H1 (cell line): ENCODE results near the gene GCSAM. TPM values are rescaled to one million over a fixed set of nuclear protein-coding genes. Genes with fewer than 3 reads are reported as not detected.

Experiments
- CTCF ChIA-PET: fragments of 300-600 bp; sonication (Branson Sonifier 250); formaldehyde crosslinking; loops from one replicate; lab custom pipeline; 2021; ENCODE audit not compliant: partially characterized antibody; lab: Charles Lee
- POLR2A ChIA-PET: fragments of 300-600 bp; sonication (Branson Sonifier 250); formaldehyde crosslinking; loops from one replicate; lab custom pipeline; 2021; ENCODE audit warnings: inconsistent platforms; ENCODE audit not compliant: partially characterized antibody; lab: Charles Lee
- DNase-seq, 2 experiments: peaks; one replicate each; pipeline versions ENCODE4 v3.0.0 to v3.0.0-alpha.2; 2010 to 2022; ENCODE audit warnings: low spot score in 2 of 2, low read depth in 1 of 2, mixed read lengths in 1 of 2
- FAIRE-seq: peaks from 2 replicates; lab custom pipeline; 2011; peaks lifted over from hg19 to GRCh38; lab: Jason Lieb, UNC
- H2AFZ ChIP-seq: 2 replicates; pipeline ENCODE4 v1.8.1; 2012; ENCODE audit warnings: low read length, inconsistent platforms
- H2AK5ac ChIP-seq: 2 replicates; pipeline ENCODE4 v1.6.1; 2013; ENCODE audit warnings: low read depth, low read length
- H2BK120ac ChIP-seq: replicated peaks from 2 replicates; pipeline ENCODE3; 2013; ENCODE audit warnings: low read depth, low read length, inconsistent platforms
- H2BK12ac ChIP-seq: 2 replicates; pipeline ENCODE4 v1.6.1; 2013; ENCODE audit warnings: low read depth, low read length
- H2BK15ac ChIP-seq: 2 replicates; pipeline ENCODE4 v1.6.1; 2013; ENCODE audit warnings: low read length
- H2BK20ac ChIP-seq: 2 replicates; pipeline ENCODE4 v1.6.1; 2013; ENCODE audit warnings: low read length
- H2BK5ac ChIP-seq: 2 replicates; pipeline ENCODE4 v1.6.1; 2013; ENCODE audit warnings: low read depth, low read length
- H3K14ac ChIP-seq: 2 replicates; pipeline ENCODE4 v1.6.1; 2013; ENCODE audit warnings: inconsistent platforms; ENCODE audit not compliant: insufficient read length
- H3K18ac ChIP-seq: 2 replicates; pipeline ENCODE4 v1.6.1; 2013; ENCODE audit warnings: low read length; ENCODE audit errors: extremely low read depth
- H3K23ac ChIP-seq: 2 replicates; pipeline ENCODE4 v1.6.1; 2013; ENCODE audit warnings: inconsistent platforms; ENCODE audit not compliant: insufficient read length
- H3K23me2 ChIP-seq: 2 replicates; pipeline ENCODE4 v1.6.1; 2013; ENCODE audit warnings: low read depth, low read length
- H3K27ac ChIP-seq: 2 replicates; pipeline ENCODE4 v1.6.1; 2011; ENCODE audit warnings: low read depth, low read length, inconsistent platforms
- H3K27me3 ChIP-seq, 4 experiments: replicated peaks in 1 of 4; 1 replicate in 1 of 4; 2 replicates in 3 of 4; pipeline versions ENCODE4 v1.6.1 to v1.8.1; 2011 to 2013; ENCODE audit warnings: low read length in 3 of 4, mild to moderate bottlenecking in 3 of 4, inconsistent platforms in 2 of 4, mixed read lengths in 2 of 4, moderate library complexity in 1 of 4; ENCODE audit not compliant: control insufficient read depth in 3 of 4, insufficient read depth in 3 of 4; ENCODE audit errors: extremely low read depth in 1 of 4
- H3K36me3 ChIP-seq, 4 experiments: 2 replicates each; pipeline versions ENCODE4 v1.6.1 to v1.8.1; 2011 to 2013; ENCODE audit warnings: mild to moderate bottlenecking in 4 of 4, low read length in 3 of 4, moderate library complexity in 2 of 4, control low read depth in 1 of 4, inconsistent platforms in 1 of 4; ENCODE audit not compliant: insufficient read depth in 4 of 4, control insufficient read depth in 2 of 4
- H3K4ac ChIP-seq: replicated peaks from 2 replicates; pipeline ENCODE3; 2013; ENCODE audit warnings: low read length, low read depth, mixed read lengths, inconsistent platforms; ENCODE audit not compliant: insufficient read length
- H3K4me1 ChIP-seq, 4 experiments: replicated peaks in 1 of 4; 1 replicate in 1 of 4; 2 replicates in 3 of 4; pipeline versions ENCODE4 v1.6.1 to v1.8.1; 2011 to 2013; ENCODE audit warnings: low read length in 3 of 4, inconsistent platforms in 2 of 4, mixed read lengths in 1 of 4; ENCODE audit not compliant: insufficient read depth in 4 of 4, control insufficient read depth in 3 of 4
- H3K4me2 ChIP-seq, 2 experiments: 2 replicates each; pipeline versions ENCODE4 v1.6.1 to v1.8.1; 2011 to 2013; ENCODE audit warnings: low read depth in 2 of 2, low read length in 2 of 2, control low read depth in 1 of 2, inconsistent platforms in 1 of 2, mild to moderate bottlenecking in 1 of 2; ENCODE audit not compliant: insufficient read depth in 1 of 2
- H3K4me3 ChIP-seq, 4 experiments: fragments of 200-600, 300-600 bp in 1 of 4; sonication (generic), shearing (Covaris generic), sonication (Bioruptor Twin) in 1 of 4; 2 replicates each; pipeline versions ENCODE4 v1.5.1 to v1.8.1; 2011 to 2016; ENCODE audit warnings: low read length in 4 of 4, low read depth in 3 of 4, control low read depth in 2 of 4, inconsistent platforms in 2 of 4, mild to moderate bottlenecking in 2 of 4, mixed read lengths in 1 of 4, moderate library complexity in 1 of 4; ENCODE audit not compliant: insufficient read depth in 2 of 4; ENCODE audit errors: extremely low read depth in 1 of 4
- H3K56ac ChIP-seq: replicated peaks from 2 replicates; pipeline ENCODE3; 2013; ENCODE audit warnings: low read depth, mild to moderate bottlenecking, mixed read lengths, low read length, inconsistent platforms; ENCODE audit not compliant: insufficient read length
- H3K79me1 ChIP-seq: 2 replicates; pipeline ENCODE4 v1.6.1; 2013; ENCODE audit warnings: low read depth, low read length, control low read depth
- H3K79me2 ChIP-seq, 2 experiments: 2 replicates each; pipeline versions ENCODE4 v1.6.1 to v1.8.1; 2012 to 2013; ENCODE audit warnings: low read length in 2 of 2, mild to moderate bottlenecking in 2 of 2, inconsistent platforms in 1 of 2; ENCODE audit not compliant: insufficient read depth in 2 of 2, control insufficient read depth in 1 of 2
- H3K9ac ChIP-seq, 4 experiments: replicated peaks in 1 of 4; 1 replicate in 1 of 4; 2 replicates in 3 of 4; pipeline versions ENCODE4 v1.6.1 to v1.8.1; 2011 to 2013; ENCODE audit warnings: low read depth in 3 of 4, low read length in 3 of 4, control low read depth in 2 of 4, mild to moderate bottlenecking in 2 of 4, moderate library complexity in 2 of 4, inconsistent platforms in 1 of 4; ENCODE audit errors: extremely low read depth in 1 of 4
- H3K9me3 ChIP-seq, 2 experiments: 2 replicates each; pipeline versions ENCODE4 v1.6.1 to v1.8.1; 2012 to 2013; ENCODE audit warnings: mild to moderate bottlenecking in 2 of 2, moderate library complexity in 2 of 2, control low read depth in 1 of 2, inconsistent platforms in 1 of 2, low read depth in 1 of 2, low read length in 1 of 2, mixed read lengths in 1 of 2; ENCODE audit not compliant: insufficient read depth in 2 of 2
- H4K20me1 ChIP-seq, 2 experiments: replicated peaks in 1 of 2; 2 replicates each; pipeline versions ENCODE3 to v1.8.1; 2011 to 2013; ENCODE audit warnings: inconsistent platforms in 2 of 2, low read length in 2 of 2, mild to moderate bottlenecking in 1 of 2; ENCODE audit not compliant: insufficient read depth in 2 of 2, control insufficient read depth in 1 of 2
- H4K5ac ChIP-seq: 2 replicates; pipeline ENCODE4 v1.6.1; 2013; ENCODE audit warnings: low read length, low read depth, mixed read lengths, inconsistent platforms; ENCODE audit not compliant: insufficient read length
- H4K8ac ChIP-seq: 2 replicates; pipeline ENCODE4 v1.8.0; 2013; ENCODE audit warnings: mild to moderate bottlenecking, moderate library complexity, low read length, inconsistent platforms; ENCODE audit not compliant: insufficient read depth; ENCODE audit errors: extremely low read depth
- H4K91ac ChIP-seq: replicated peaks from 2 replicates; pipeline ENCODE3; 2013; ENCODE audit warnings: low read length, mixed read lengths, inconsistent platforms; ENCODE audit not compliant: insufficient read length
- CBX5 ChIP-seq: fragments of 300-800, 300-1000 bp; sonication (generic); IDR thresholded peaks from 2 replicates; pipeline ENCODE4 v1.7.1; 2016; ENCODE audit warnings: antibody characterized with exemption, low read length, low read depth
- WGBS, 2 experiments: shearing (Covaris generic) in 1 of 2; methylation state at CpG; one replicate each; pipeline versions ENCODE4 v1.1.6 to v1.1.7; 2013 to 2015; ENCODE audit warnings: low lambda C conversion rate in 2 of 2, mixed read lengths in 2 of 2, inconsistent platforms in 1 of 2, low coverage in 1 of 2, missing lambda C conversion rate in 1 of 2; ENCODE audit not compliant: insufficient replicate concordance in 2 of 2, insufficient coverage in 1 of 2, insufficient read length in 1 of 2; ENCODE audit errors: extremely low coverage in 1 of 2, missing lambda C conversion rate in 1 of 2; 5-methylcytosine and 5-hydroxymethylcytosine counted together
- polyA plus RNA-seq, 7 experiments: library from polyadenylated mRNA; depleted of rRNA in 3 of 7; stranded (reverse) in 5 of 7; unstranded in 2 of 7; fragments of >200 nt in 5 of 7; fragments of 200-250 nt in 2 of 7; gene quantifications; 1 replicate in 5 of 7; 2 replicates in 1 of 7; 4 replicates in 1 of 7; pipeline versions ENCODE4 v1.2.1 to v1.2.3, GENCODE V29; 2011 to 2013; ENCODE audit warnings: missing spikeins in 2 of 7, mixed read lengths in 2 of 7
- total RNA-seq: library from RNA; stranded (reverse); fragmentation: NEBNext Ultra II Directional; extraction: Animal tissue kit (Norgen Biotek cat#: 25700); gene quantifications from 2 replicates; pipeline ENCODE4 v1.2.1, GENCODE V29; 2021

Gene GCSAM
- total and polyA plus RNA-seq, 2 of the 8 experiments (the other 6 are each of a cell fraction or from before 2014, with no cell fraction given) = not detected

DNA sequence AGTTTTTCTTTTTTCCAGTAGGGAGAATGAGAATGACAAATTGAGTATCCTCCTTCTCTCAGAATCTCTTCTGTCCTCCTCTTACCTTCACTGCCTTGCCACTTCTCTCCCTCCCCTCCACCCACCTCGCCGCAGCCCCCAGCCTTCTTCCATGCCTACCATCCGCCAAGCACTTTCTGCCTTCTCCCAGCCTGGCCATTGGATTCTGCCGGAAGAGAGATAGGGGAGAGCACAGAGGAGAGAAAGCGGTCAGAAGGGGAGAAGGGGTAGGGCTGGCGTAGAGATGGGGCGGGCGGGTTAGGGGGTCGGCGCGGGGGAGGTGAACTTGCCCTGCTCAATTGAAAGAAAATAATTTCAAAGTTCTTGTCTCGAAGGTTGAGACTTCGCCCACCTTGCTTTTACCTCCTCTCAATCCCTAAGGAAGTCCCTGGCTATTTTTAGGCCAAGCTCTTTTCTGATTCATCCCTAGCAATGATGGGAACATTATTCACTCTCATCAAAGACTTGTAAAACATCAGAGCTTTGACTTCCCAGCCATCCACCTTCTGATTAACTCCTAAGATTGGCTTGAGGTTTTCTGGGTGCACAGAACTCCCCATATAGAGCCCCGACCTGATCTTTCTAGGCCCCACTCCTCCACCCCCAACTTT, 46.0 kb downstream of the GCSAM start:
- H3K9ac ChIP-seq = peak overlapping the region in 2 of 4 experiments; percentile 34 to 62; a peak in 2 of 7 replicates
- no peak overlapping the region for H2BK5ac ChIP-seq
- H3K4me2 ChIP-seq = peak overlapping the region; percentile 80 to 84
- H2BK20ac ChIP-seq = no peak overlapping the region
- no peak overlapping the region for H3K14ac ChIP-seq
- H3K4me1 ChIP-seq = peaks cover 0 to 8% (median 6%) of the 10 kb centered on the region in 4 experiments; a peak in 5 of 7 replicates
- H3K79me2 ChIP-seq = peaks cover 0 to 19% of the 10 kb centered on the region in 2 experiments; a peak in 2 of 4 replicates
- H4K91ac ChIP-seq = peak overlapping the region; percentile 18
- H3K79me1 ChIP-seq = no peaks in the 10 kb centered on the region
- H3K23me2 ChIP-seq = peaks cover 7% of the 10 kb centered on the region
- H4K20me1 ChIP-seq = no peaks in the 10 kb centered on the region
- no peak overlapping the region for H2AFZ ChIP-seq
- DNase-seq (no peak), FAIRE-seq (no peak)
- no peak overlapping the region for H4K8ac ChIP-seq
- no peak for TF ChIP-seq CBX5
- TF ChIP-seq, all 59 proteins: peak for 0
- Histone ChIP-seq H3K56ac (no peak overlapping the region), H3K23ac (no peak overlapping the region), H2AK5ac (no peak overlapping the region), H2BK12ac (0 out of 2 replicates have a peak overlapping the region, but pooled peaks have one; percentile 46), H3K36me3 (no peaks in the 10 kb centered on the region), H3K9me3 (no peaks in the 10 kb centered on the region), H2BK15ac (no peak overlapping the region), H3K18ac (peak overlapping the region; percentile 29; the same call in 1 of the 2 replicates), H2BK120ac (no peak overlapping the region), H3K27ac (no peak overlapping the region), H3K4me3 (peak overlapping the region; percentile 55 to 82 (median 74)), H3K27me3 (peaks cover 0 to 12% (median 7%) of the 10 kb centered on the region in 4 experiments; a peak in 3 of 7 replicates), H4K5ac (no peak overlapping the region), H3K4ac (no peak overlapping the region)
- WGBS, 2 experiments = 15% methylated on average over 7 of the region's 14 CpGs; no CpG with 5 or more reads in 1 of the 2 experiments
- CTCF ChIA-PET = interaction anchor here (1.2 to 2.3 kb wide), 3 partner anchors 20 to 44 kb away, joined by 4 to 8 read pairs (median 7); no protein-coding TSS in a partner anchor
- POLR2A ChIA-PET = interaction anchor here (0.9 kb wide), 1 partner anchor 108 kb away, joined by 3 read pairs; the partner anchor contains the start of gene ABHD10
